GM18951 (cell line): ENCODE data around the gene CHD9.

Experiments used
- POLR2A ChIP-seq: IDR thresholded peaks from 4 replicates; pipeline ENCODE4 v1.6.1; 2011; ENCODE audit warnings: mild to moderate bottlenecking; ENCODE audit not compliant: insufficient read length, insufficient read depth; ENCODE audit errors: extremely low read depth
- in situ Hi-C: fragments of 300-500 bp; cut with MboI; formaldehyde crosslinking; loops from one replicate; pipeline ENCODE4 v1.12.0; 2022; ENCODE audit warnings: low sequenced_read_pairs, mixed read lengths, inconsistent platforms; ENCODE audit not compliant: unreplicated experiment

Gene CHD9

GRCh38 chr16:53099318-53100130 is 44.7 kb downstream of the CHD9 start:
- peak; percentile 28 for TF ChIP-seq POLR2A
- in situ Hi-C loops: no loop called here

DNA sequence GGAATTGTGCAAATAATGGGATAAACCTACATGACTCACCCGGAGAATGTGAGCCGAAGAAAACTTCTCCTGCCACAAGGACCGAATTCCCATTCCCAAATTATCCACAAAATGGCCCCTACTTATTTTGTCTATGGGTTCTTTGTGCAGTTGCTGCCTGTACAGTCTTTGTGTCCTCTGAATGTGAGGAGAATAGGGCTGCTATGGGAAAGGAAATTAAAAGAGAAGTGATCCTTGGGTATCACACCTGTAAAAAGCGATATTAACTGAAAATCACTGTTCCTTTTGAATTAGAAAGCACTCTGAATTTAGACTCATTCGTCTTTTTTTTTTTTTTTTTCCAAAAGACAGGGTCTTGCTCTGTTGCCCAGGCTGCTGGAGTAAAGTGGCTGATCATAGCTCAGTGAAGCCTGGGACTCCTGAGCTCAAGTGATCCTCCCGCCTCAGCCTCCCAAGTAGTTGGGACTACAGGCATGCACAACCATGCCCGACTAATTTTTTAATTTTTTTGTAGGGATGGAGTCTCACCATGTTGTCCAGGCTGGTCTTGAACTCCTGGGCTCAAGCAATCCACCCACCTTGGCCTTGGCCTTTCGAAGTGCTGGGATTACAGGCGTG is 45.4 kb downstream of the CHD9 start:
- in situ Hi-C loops: no loop called here
- no peak for TF ChIP-seq POLR2A

GRCh38 chr16:53100889-53101288 is 46.1 kb downstream of the CHD9 start:
- in situ Hi-C loops: no loop called here
- TF ChIP-seq POLR2A: no peak

DNA sequence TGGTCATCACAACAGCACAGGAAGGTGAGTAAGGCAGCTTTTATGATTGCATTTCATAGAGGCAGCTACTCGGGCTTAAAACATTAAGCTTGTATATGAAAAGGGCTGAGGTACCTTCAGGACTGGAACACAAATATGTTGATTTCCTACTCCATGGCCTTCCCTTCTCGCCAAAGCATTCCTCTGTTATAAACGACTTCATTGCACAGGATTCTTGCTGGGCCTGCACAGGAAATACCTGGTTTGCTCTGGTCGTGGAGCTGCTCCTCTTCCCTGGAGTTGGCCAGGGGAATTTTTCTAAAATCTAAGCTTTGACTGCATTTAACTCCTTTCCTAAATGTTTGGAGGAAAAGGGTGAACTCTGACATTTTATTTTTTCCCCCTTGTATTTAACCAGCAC is 49.0 kb downstream of the CHD9 start:
- TF ChIP-seq POLR2A: no peak
- in situ Hi-C loops: no loop called here

DNA sequence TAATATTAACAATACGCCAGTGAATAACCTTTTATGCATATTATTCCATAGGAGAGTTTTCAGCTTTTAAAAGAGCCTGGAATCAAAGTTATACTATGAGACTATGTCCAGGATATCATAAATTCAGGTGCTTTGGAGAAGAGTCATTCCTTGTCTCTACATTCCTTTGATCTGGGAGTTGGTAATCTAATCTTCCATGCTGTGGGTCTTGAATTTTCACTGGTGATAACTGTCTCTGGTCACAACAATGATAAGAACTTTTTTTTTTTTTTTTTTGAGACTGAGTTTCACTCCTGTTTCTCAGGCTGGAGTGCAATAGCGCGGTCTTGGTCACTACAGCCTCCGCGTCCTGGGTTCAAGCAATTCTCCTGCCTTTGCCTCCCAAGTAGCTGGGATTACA is 50.8 kb downstream of the CHD9 start:
- no peak for TF ChIP-seq POLR2A
- in situ Hi-C loops: no loop called here

DNA sequence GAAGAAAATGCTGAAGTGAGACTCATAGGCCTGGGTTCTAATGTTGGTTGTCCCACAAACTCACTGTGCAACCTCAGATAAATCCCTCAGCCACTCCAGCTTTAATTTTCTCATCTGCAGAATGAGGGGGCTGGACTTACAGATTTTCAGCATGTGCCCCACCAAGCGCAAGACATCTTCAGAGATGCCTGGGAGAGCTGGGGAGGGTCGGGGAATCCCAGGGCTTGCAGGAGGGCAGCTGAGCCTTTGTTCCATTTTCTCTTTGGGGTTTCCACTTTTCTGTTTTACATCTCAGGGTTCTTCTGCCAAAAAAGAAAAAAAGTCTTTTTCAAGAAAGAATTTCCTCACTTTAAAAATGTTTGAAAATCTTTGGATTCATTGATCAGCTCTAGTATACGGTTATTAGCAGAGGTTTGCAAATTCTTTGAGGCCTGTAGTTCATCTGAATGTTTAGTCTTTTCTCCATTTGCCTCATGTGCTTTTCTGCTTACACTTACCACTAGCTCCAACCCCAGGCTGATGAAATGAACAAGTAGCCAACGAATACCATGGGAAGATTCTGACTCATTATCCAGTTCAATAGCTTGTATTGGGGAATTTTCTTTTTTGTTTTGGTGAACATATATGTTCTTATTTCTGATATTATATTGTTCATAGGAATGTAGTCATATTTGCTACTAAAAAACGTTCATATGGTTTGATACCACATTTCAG is 56.4 kb downstream of the CHD9 start:
- in situ Hi-C loops: no loop called here
- TF ChIP-seq POLR2A: no peak

DNA sequence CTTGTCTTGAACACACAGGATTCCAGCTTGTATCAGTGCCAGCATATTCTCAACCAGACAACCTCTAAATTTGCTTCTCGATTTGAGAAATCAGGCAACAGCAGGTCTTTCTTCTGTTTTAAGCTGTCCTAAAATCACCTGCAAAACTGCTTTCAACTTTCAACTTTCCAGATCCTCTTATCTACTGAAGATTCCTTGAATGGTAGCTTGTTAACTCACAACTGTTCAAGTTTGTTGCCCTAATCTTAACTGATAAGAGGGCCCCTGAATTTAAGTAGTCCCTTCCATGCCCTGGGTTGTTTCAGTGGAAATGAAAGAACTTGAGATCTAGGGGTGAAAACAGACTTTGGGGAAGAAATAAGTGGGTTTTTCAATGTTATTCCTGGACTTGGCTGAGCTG is 57.2 kb downstream of the CHD9 start:
- in situ Hi-C loops: no loop called here
- no peak for TF ChIP-seq POLR2A

- in situ Hi-C loops: no loop called here
Measured at GRCh38 chr16:53115047-53115446, 60.3 kb downstream of the CHD9 start.

GRCh38 chr16:53115773-53116172 is 61.0 kb downstream of the CHD9 start:
- no peak for TF ChIP-seq POLR2A
- in situ Hi-C loops: no loop called here

More at GRCh38 chr16:53115047-53115446, 60.3 kb downstream of the CHD9 start:
- no peak for TF ChIP-seq POLR2A

DNA sequence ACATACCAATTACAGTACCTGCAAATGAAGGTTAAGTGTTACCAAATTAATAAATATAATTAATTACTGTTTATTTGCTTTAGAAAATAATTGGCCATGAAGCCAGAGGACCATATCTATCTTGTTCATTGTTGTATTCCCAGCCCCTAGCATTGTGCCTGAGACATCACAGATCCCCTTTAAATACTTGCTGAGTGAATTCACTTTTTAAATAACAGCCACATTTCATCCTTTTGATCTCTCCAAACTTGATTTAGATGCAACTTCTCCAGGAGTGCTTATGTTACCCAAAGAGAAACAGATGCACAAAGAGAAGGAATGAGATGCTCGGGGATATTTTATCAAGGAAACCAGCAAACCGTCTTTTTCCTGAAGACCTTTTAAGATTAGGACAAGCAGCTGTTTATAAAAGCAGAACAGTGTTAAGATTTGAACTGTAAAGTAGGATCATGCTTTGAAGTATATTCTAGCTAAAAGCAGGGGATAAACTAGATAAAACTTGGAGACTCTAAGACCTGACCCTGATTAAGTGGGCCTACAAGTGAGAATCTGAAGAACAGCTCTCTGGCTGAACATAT is 66.3 kb downstream of the CHD9 start:
- in situ Hi-C loops: loop anchor here (10.0 kb wide), 1 partner anchor 56 kb away; no protein-coding TSS in a partner anchor
- no peak for TF ChIP-seq POLR2A

DNA sequence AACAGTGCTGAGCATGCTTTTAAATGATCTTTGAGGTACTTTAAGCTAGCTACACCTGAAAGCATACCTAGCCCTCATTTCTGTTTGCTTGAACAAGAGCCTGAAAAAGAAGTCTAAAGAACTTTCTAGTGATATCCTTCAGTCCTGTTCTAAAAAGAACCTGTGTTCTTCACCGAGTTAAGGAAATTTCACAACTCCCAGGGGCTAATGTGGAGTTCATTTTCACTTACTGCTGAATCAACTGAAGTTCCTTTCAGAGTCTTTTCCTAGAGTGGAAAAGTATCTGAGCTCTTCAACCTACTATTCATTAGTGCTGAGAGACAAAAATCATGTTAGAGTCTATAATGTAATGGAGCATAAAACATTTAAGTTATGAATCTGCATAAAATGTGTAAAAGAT is 66.9 kb downstream of the CHD9 start:
- in situ Hi-C loops: loop anchor here (10.0 kb wide), 1 partner anchor 57 kb away; no protein-coding TSS in a partner anchor
- no peak for TF ChIP-seq POLR2A

- in situ Hi-C loops: loop anchor here (10.0 kb wide), 1 partner anchor 59 kb away; no protein-coding TSS in a partner anchor
Measured at GRCh38 chr16:53123747-53124146, 69.0 kb downstream of the CHD9 start.

GRCh38 chr16:53126390-53126789 is 71.6 kb downstream of the CHD9 start:
- no peak for TF ChIP-seq POLR2A
- in situ Hi-C loops: loop anchor here (10.0 kb wide), 1 partner anchor 62 kb away; no protein-coding TSS in a partner anchor

More at GRCh38 chr16:53123747-53124146, 69.0 kb downstream of the CHD9 start:
- TF ChIP-seq POLR2A: no peak
